B cell (primary cell): ENCODE measurements around the gene AK9.

ENCODE experiments used
- CTCF ChIP-seq: fragments of 200-600 bp; IDR thresholded peaks from one replicate; pipeline ENCODE4 v1.8.0; 2022; ENCODE audit warnings: antibody characterized with exemption, mild to moderate bottlenecking
- EZH2 ChIP-seq: IDR thresholded peaks from 2 replicates; pipeline ENCODE4 v1.6.1; 2012; ENCODE audit warnings: borderline replicate concordance, low read depth, mild to moderate bottlenecking, moderate library complexity, low read length; ENCODE audit not compliant: insufficient read depth, poor library complexity, severe bottlenecking

GRCh38 chr6:109722011-109722410 is 31.0 kb upstream of the AK9 start:
- no peak for TF ChIP-seq CTCF
- TF ChIP-seq EZH2, result no peak
